HL-60 (cell line): Measurements from ENCODE around the gene AFDN.

Source experiments
- DNase-seq, 2 experiments: peaks; one replicate each; pipeline ENCODE4 v3.0.0-alpha.2; 2010 to 2020; ENCODE audit warnings: low read depth in 1 of 2, low spot score in 1 of 2
- H3K27ac ChIP-seq: fragments of 250-450 bp; sonication (Bioruptor Pico); replicated peaks from 2 replicates; pipeline ENCODE4 v1.5.1; 2020; ENCODE audit warnings: mild to moderate bottlenecking, moderate library complexity
- H3K27me3 ChIP-seq: fragments of 250-450 bp; sonication (Bioruptor Pico); 2 replicates; pipeline ENCODE4 v1.5.1; 2021; ENCODE audit warnings: mild to moderate bottlenecking, moderate library complexity; ENCODE audit not compliant: insufficient read depth, poor library complexity, severe bottlenecking
- H3K4me3 ChIP-seq: replicated peaks from 2 replicates; pipeline ENCODE4 v1.5.1; 2011; ENCODE audit warnings: mild to moderate bottlenecking, control low read depth, low read length; ENCODE audit not compliant: insufficient read depth
- GABPA ChIP-seq: IDR thresholded peaks from 2 replicates; pipeline ENCODE4 v1.6.1; 2012; ENCODE audit warnings: low read depth
- POLR2AphosphoS5 ChIP-seq: IDR thresholded peaks from 2 replicates; pipeline ENCODE4 v1.6.1; 2012; ENCODE audit warnings: low read depth
- SPI1 ChIP-seq: IDR thresholded peaks from 2 replicates; pipeline ENCODE4 v1.6.1; 2012; ENCODE audit warnings: low read depth, mild to moderate bottlenecking, borderline replicate concordance
- TF ChIP-seq, protein P1 (sequence below): IDR thresholded peaks from 2 replicates; pipeline ENCODE4 v1.6.1; 2012; ENCODE audit warnings: low read depth; ENCODE audit not compliant: insufficient replicate concordance
- TF ChIP-seq, protein P2 (sequence below): IDR thresholded peaks from one replicate; pipeline ENCODE4 v1.5.1; 2011; ENCODE audit warnings: low read length, control low read depth, inconsistent platforms; ENCODE audit not compliant: insufficient read depth

Gene AFDN

DNA sequence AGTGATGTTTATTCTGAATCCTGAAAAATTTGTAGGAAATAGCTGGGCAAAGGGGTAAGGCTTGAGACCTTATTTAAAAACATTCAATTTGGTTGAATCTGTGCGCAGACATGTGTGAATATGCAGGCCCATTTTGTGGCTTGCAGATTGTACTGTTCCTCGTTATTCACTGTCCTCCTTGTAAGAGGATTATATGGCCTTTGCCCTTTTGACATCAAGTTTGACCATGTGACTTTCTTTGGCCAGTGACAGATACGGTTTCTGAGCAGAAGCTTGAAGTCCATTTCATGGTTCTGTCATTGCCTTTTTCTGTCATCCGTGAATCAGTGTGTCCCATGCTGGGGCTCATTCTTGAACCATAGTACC lies 13.4 kb downstream of the AFDN start:
- TF ChIP-seq SPI1, result no peak
- no peak for TF ChIP-seq POLR2AphosphoS5
- TF ChIP-seq, protein P1, sequence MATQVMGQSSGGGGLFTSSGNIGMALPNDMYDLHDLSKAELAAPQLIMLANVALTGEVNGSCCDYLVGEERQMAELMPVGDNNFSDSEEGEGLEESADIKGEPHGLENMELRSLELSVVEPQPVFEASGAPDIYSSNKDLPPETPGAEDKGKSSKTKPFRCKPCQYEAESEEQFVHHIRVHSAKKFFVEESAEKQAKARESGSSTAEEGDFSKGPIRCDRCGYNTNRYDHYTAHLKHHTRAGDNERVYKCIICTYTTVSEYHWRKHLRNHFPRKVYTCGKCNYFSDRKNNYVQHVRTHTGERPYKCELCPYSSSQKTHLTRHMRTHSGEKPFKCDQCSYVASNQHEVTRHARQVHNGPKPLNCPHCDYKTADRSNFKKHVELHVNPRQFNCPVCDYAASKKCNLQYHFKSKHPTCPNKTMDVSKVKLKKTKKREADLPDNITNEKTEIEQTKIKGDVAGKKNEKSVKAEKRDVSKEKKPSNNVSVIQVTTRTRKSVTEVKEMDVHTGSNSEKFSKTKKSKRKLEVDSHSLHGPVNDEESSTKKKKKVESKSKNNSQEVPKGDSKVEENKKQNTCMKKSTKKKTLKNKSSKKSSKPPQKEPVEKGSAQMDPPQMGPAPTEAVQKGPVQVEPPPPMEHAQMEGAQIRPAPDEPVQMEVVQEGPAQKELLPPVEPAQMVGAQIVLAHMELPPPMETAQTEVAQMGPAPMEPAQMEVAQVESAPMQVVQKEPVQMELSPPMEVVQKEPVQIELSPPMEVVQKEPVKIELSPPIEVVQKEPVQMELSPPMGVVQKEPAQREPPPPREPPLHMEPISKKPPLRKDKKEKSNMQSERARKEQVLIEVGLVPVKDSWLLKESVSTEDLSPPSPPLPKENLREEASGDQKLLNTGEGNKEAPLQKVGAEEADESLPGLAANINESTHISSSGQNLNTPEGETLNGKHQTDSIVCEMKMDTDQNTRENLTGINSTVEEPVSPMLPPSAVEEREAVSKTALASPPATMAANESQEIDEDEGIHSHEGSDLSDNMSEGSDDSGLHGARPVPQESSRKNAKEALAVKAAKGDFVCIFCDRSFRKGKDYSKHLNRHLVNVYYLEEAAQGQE, result no peak
- TF ChIP-seq GABPA, result no peak
- TF ChIP-seq, protein P2, sequence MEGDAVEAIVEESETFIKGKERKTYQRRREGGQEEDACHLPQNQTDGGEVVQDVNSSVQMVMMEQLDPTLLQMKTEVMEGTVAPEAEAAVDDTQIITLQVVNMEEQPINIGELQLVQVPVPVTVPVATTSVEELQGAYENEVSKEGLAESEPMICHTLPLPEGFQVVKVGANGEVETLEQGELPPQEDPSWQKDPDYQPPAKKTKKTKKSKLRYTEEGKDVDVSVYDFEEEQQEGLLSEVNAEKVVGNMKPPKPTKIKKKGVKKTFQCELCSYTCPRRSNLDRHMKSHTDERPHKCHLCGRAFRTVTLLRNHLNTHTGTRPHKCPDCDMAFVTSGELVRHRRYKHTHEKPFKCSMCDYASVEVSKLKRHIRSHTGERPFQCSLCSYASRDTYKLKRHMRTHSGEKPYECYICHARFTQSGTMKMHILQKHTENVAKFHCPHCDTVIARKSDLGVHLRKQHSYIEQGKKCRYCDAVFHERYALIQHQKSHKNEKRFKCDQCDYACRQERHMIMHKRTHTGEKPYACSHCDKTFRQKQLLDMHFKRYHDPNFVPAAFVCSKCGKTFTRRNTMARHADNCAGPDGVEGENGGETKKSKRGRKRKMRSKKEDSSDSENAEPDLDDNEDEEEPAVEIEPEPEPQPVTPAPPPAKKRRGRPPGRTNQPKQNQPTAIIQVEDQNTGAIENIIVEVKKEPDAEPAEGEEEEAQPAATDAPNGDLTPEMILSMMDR, result no peak

GRCh38 chr6:167840526-167841179 lies 13.9 kb downstream of the AFDN start:
- no peak overlapping the region for H3K27ac ChIP-seq
- TF ChIP-seq SPI1 (no peak), POLR2AphosphoS5 (no peak), GABPA (no peak)
- TF ChIP-seq, protein P2, result no peak
- TF ChIP-seq, protein P1, result no peak
- H3K27me3 ChIP-seq, result no peaks in the 10 kb centered on the region
- no peak overlapping the region for H3K4me3 ChIP-seq
- no peak for DNase-seq

More for the DNA sequence above, 13.4 kb downstream of the AFDN start:
- no peaks in the 10 kb centered on the region for H3K27me3 ChIP-seq
- no peak for DNase-seq
- H3K27ac ChIP-seq, result no peak overlapping the region
- H3K4me3 ChIP-seq, result no peak overlapping the region

- no peak for DNase-seq
- Histone ChIP-seq H3K4me3 (no peak overlapping the region), H3K27ac (no peak overlapping the region), H3K27me3 (no peaks in the 10 kb centered on the region)
- TF ChIP-seq GABPA, result no peak
- TF ChIP-seq, protein P1, result no peak
- TF ChIP-seq SPI1, result no peak
- no peak for TF ChIP-seq POLR2AphosphoS5
- TF ChIP-seq, protein P2, result no peak
Measured at GRCh38 chr6:167841981-167842380, 15.3 kb downstream of the AFDN start.
